Panc1 (cell line): ENCODE measurements around the gene P2RY10. TPM values are rescaled to one million over a fixed set of nuclear protein-coding genes. Genes with fewer than 3 reads are reported as not detected.

Experiments
- ATAC-seq: fragments of 200-7000 bp; cut with Tn5 transposase; 2 replicates; pipeline ENCODE4 v1.9.1; 2020; ENCODE audit warnings: mild to moderate bottlenecking, moderate library complexity
- BruUV-seq: library from RNA; stranded (reverse); fragments of 400-500 nt; replicated peaks from 2 replicates; lab custom pipeline; 2021; lab: Mats Ljungman, UMichigan
- CTCF ChIA-PET: fragments of 300-600 bp; sonication (Branson Sonifier 250); formaldehyde crosslinking; loops from one replicate; lab custom pipeline; 2022; ENCODE audit warnings: antibody characterized with exemption; lab: Charles Lee
- POLR2A ChIA-PET: fragments of 300-600 bp; sonication (Branson Sonifier 250); formaldehyde crosslinking; loops from one replicate; lab custom pipeline; 2022; ENCODE audit warnings: antibody characterized with exemption; lab: Charles Lee
- DNase-seq: peaks from one replicate; pipeline ENCODE4 v3.0.0-alpha.2; 2010; ENCODE audit warnings: low read depth, low spot score
- H3K27ac ChIP-seq: 2 replicates; pipeline ENCODE4 v1.5.1; 2011; ENCODE audit warnings: mild to moderate bottlenecking, low read length, inconsistent platforms
- H3K27me3 ChIP-seq: fragments of 200-500 bp; sonication (Bioruptor generic); 2 replicates; pipeline ENCODE4 v1.6.0; 2014; ENCODE audit warnings: low read length, inconsistent platforms; ENCODE audit not compliant: control insufficient read depth, insufficient read depth
- H3K36me3 ChIP-seq: fragments of 200-500 bp; sonication (Bioruptor generic); 2 replicates; pipeline ENCODE4 v1.5.1; 2014; ENCODE audit warnings: inconsistent platforms, mild to moderate bottlenecking, low read length, moderate library complexity; ENCODE audit not compliant: control insufficient read depth, insufficient read depth
- H3K4me1 ChIP-seq: 2 replicates; pipeline ENCODE4 v1.5.1; 2011; ENCODE audit warnings: inconsistent platforms, mild to moderate bottlenecking, low read length, moderate library complexity; ENCODE audit not compliant: control insufficient read depth, insufficient read depth
- H3K4me3 ChIP-seq, 2 experiments: 2 replicates each; pipeline ENCODE4 v1.5.1; 2011 to 2012; ENCODE audit warnings: low read depth in 2 of 2, low read length in 2 of 2, mild to moderate bottlenecking in 2 of 2, inconsistent platforms in 1 of 2, moderate library complexity in 1 of 2
- H3K9me3 ChIP-seq: fragments of 200-500 bp; sonication (Bioruptor generic); 2 replicates; pipeline ENCODE4 v1.5.1; 2014; ENCODE audit warnings: low read depth, mild to moderate bottlenecking, inconsistent platforms, low read length, moderate library complexity; ENCODE audit not compliant: control insufficient read depth, insufficient read depth
- CTCF ChIP-seq: fragments of 450-650 bp; IDR thresholded peaks from 2 replicates; pipeline ENCODE4 v1.5.1; 2017; ENCODE audit warnings: mild to moderate bottlenecking
- POLR2AphosphoS5 ChIP-seq: IDR thresholded peaks from 2 replicates; pipeline ENCODE4 v1.6.1; 2012; ENCODE audit warnings: mild to moderate bottlenecking, low read depth, low read length, moderate library complexity
- REST ChIP-seq, 2 experiments: IDR thresholded peaks; 2 replicates each; pipeline ENCODE4 v1.6.1; 2011 to 2012; ENCODE audit warnings: low read depth in 2 of 2, control low read depth in 1 of 2, low read length in 1 of 2, mild to moderate bottlenecking in 1 of 2, moderate library complexity in 1 of 2; ENCODE audit not compliant: insufficient read depth in 1 of 2
- SIN3A ChIP-seq: IDR thresholded peaks from 2 replicates; pipeline ENCODE4 v1.6.1; 2012; ENCODE audit warnings: low read depth, mild to moderate bottlenecking, low read length, moderate library complexity, borderline replicate concordance; ENCODE audit not compliant: insufficient read depth
- TCF7L2 ChIP-seq: IDR thresholded peaks from 2 replicates; pipeline ENCODE4 v1.6.1; 2011; ENCODE audit warnings: mild to moderate bottlenecking, low read depth, low read length, inconsistent platforms
- in situ Hi-C: cut with HindIII; loops from 2 replicates; pipeline ENCODE4 v1.10.0; 2016; ENCODE audit warnings: low sequenced_read_pairs, low pct_unique_long_range_greater_than_20kb
- intact Hi-C: fragments of 100-400 bp; cut with micrococcal nuclease; formaldehyde crosslinking; loops from one replicate; pipeline ENCODE4 v1.10.0; 2022; ENCODE audit not compliant: unreplicated experiment
- total RNA-seq: library from RNA; stranded (reverse); gene quantifications from one replicate; pipeline ENCODE4 v1.2.1, GENCODE V29; 2021; ENCODE audit not compliant: unreplicated experiment

The P2RY10 gene
- total RNA-seq, 1 experiment from 2014 or later = not detected

GRCh38 chrX:78946178-78946931, 1.2 kb downstream of the P2RY10 start:
- Histone ChIP-seq H3K4me1 (no peaks in the 10 kb centered on the region), H3K9me3 (no peaks in the 10 kb centered on the region), H3K27ac (no peak overlapping the region), H3K4me3 (no peak overlapping the region), H3K36me3 (no peaks in the 10 kb centered on the region), H3K27me3 (no peaks in the 10 kb centered on the region)
- CTCF ChIA-PET = no interaction called here
- intact Hi-C loops (no loop called here), in situ Hi-C loops (no loop called here)
- TF ChIP-seq REST (IDR thresholded peaks at IDR 0.05; ENCODE audit: insufficient read depth in 1 of 2, low read depth in 2 of 2, low read length in 1 of 2) (no peak), CTCF (no peak)
- POLR2A ChIA-PET = no interaction called here
- ATAC-seq (no peak), DNase-seq (no peak)
- BruUV-seq = no TSS peak

- Histone ChIP-seq H3K27ac (no peak overlapping the region), H3K27me3 (no peaks in the 10 kb centered on the region), H3K4me1 (no peaks in the 10 kb centered on the region), H3K4me3 (no peak overlapping the region), H3K9me3 (no peaks in the 10 kb centered on the region), H3K36me3 (no peaks in the 10 kb centered on the region)
- ATAC-seq (no peak), DNase-seq (no peak)
- ChIA-PET POLR2A (no interaction called here), CTCF (interaction anchor here (0.7 kb wide), 1 partner anchor 1589 kb away, joined by 3 read pairs; no protein-coding TSS in a partner anchor)
- in situ Hi-C loops (no loop called here), intact Hi-C loops (no loop called here)
- no TSS peak for BruUV-seq
- no peak for TF ChIP-seq SIN3A
- TF ChIP-seq TCF7L2 = no peak
- no peak for TF ChIP-seq REST (IDR thresholded peaks at IDR 0.05; ENCODE audit: insufficient read depth in 1 of 2, low read depth in 2 of 2, low read length in 1 of 2)
- no peak for TF ChIP-seq CTCF
- no peak for TF ChIP-seq POLR2AphosphoS5
Observed at GRCh38 chrX:78950009-78950835, 5.0 kb downstream of the P2RY10 start.
